ENCODE measurements around the gene ZNF366.

ZNF366 gene

DNA sequence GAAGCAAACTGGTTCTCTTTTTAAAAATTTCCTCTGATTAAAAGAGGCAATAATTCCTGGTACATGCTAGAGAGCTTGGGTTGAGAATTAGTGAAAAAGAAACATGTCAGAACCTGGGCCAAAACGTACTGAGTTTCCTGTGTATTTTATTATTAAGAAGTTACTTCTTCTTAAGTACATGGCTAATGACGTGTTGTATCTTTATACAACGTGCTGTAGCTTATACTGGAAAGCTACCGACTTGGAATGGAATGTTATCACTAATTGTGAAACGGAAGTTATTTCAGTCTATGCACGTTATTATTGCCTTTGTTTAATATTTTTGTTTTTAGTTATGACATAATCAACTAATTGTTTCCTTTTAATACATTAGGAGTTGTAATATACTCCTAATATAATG lies 43.1 kb downstream of the ZNF366 start:
- DNase-seq: no peak

- DNase-seq: no peak
These were observed 43.7 kb downstream of the ZNF366 start for GRCh38 chr5:72463449-72464052.

DNA sequence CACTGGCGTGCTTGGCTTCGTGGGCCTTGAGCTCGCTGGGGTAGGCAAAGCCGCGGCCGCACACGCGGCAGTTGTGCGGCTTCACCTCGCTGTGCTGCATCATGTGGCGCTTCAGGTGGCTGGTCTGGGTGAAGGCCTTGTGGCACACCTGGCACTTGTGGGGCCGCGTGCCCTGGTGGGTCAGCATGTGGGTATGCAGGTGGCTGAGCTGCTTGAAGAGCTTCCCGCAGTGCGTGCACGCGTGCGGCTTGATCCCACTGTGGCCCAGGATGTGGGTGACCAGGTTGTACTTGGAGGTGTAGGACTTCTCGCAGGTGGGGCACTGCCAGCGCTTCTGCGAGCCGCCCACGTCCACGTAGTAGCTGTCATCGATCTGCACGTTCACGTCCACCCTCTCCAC lies 46.8 kb downstream of the ZNF366 start:
- no peak for DNase-seq

GRCh38 chr5:72459913-72460312 lies 47.3 kb downstream of the ZNF366 start:
- DNase-seq: no peak

DNA sequence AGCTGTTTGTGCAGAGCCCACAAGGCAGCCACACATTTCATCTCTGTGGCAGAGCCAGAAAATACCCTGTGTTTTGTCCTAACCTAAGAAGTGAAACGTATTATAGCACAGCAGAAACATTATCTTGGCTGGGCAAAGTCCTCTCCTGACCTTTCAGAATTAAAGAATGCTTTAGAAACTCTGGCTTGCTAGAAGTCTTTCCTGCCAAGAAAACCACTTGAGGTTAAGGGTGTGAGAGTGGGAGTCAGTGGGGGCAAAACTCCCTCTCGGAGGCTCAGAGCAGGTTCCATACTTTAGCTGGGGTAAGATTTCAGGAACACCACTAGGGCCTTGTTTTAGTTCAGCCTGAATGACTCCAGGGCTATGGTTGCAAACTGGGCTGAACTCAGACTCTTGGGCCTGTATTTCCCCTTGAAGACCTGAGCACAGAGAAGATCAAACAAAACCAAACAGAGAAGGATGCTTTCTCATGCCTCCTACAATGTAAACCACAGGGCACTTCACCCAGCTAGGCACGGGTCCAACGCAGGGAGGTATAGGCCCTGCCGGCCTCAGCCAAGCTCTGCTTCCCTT lies 48.0 kb downstream of the ZNF366 start:
- DNase-seq: no peak

DNA sequence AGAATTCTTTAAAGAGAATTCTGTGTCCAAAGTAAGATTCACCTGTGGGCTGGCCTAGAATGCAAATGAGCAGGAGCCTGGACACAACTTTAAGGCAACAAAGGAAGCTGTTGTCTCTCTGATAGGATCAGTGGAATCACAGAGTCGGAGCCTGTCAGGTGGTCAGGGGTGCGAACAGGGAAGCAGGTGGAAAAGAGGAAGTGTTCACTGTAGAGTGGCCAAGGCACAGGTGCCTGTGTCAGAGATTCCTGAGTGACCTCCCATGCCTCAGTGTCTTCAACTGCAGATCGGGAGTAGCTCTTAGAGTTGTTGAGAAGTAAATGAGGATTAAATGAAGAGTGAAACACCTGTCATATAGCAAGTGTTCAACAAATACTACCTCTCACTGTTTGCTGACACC lies 48.8 kb downstream of the ZNF366 start:
- no peak for DNase-seq

GRCh38 chr5:72457491-72457890 lies 49.7 kb downstream of the ZNF366 start:
- no peak for DNase-seq

- DNase-seq: no peak
These were observed 50.7 kb downstream of the ZNF366 start for GRCh38 chr5:72456391-72457074.

GRCh38 chr5:72455476-72455875 lies 51.7 kb downstream of the ZNF366 start:
- no peak for DNase-seq

GRCh38 chr5:72454996-72455395 lies 52.2 kb downstream of the ZNF366 start:
- no peak for DNase-seq

GRCh38 chr5:72453246-72453775 lies 53.9 kb downstream of the ZNF366 start:
- DNase-seq: no peak

GRCh38 chr5:72452515-72453245 lies 54.5 kb downstream of the ZNF366 start:
- DNase-seq: peak; percentile 78

GRCh38 chr5:72451741-72452505 lies 55.3 kb downstream of the ZNF366 start:
- peak; percentile 82 for DNase-seq

GRCh38 chr5:72448368-72448767 lies 58.8 kb downstream of the ZNF366 start:
- no peak for DNase-seq

- no peak for DNase-seq
These were observed 59.5 kb downstream of the ZNF366 start for GRCh38 chr5:72447751-72448150.

- DNase-seq: no peak
These were observed 61.2 kb downstream of the ZNF366 start for GRCh38 chr5:72445969-72446368.

DNA sequence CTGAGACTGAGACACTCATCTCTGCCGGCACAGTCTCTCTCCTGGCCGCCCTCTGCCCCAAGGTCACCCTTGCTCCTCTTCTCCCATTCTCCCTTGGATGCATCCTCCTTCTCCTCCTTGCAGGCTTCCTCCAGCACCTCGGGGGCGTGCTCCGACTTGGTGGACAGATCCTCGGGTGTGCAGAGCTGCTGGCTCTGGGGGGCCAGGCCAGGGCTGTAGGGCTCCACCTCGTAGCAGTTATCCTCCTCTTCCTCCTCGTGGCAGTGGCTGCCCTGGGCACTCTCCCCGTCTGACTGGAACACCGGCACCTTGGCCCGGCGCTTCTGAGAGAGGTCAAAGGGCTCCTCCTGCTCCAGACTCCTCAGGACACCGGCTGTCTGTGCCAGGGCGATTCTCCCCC lies 63.3 kb downstream of the ZNF366 start:
- DNase-seq: no peak

DNA sequence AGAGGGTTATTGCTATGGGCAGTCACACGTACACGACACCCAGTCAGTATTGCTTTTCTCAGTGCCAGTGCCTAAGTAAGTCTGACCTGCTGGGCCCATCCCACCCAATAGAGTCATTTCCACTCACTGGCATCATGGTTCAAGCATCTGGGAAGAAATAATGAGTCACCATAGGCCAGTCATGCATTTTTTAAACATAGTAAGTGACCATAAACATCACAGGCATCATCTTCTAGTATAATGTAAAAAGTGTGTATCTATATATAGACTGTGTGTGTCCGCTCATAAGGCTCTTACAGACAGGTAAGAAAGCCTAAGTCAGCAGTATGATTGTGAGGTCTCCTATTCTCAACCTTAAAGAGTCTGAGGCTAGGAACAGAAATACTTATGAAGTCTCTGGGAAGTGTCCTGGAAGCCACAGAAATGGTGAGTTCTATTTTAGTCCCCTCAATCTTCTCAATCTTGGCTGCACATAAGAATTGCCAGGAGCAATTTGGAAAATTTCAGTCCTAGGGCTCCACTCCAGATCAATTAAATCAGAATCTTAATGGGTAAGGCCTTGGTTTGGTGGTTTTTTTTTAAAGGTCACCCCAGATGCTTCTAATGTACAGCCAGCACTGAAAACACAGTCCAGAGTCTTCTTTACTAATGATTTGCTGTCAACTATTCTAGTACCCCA lies 65.2 kb downstream of the ZNF366 start:
- peak; percentile 91 for DNase-seq

- DNase-seq: no peak
These were observed 66.0 kb downstream of the ZNF366 start for GRCh38 chr5:72441094-72441723.

- DNase-seq: no peak
These were observed 67.0 kb downstream of the ZNF366 start for GRCh38 chr5:72440207-72440638.

- DNase-seq: no peak
These were observed 68.0 kb downstream of the ZNF366 start for GRCh38 chr5:72439192-72439591.
